SK-N-SH treated with all-trans-retinoic acid at 6 μM for 48 hours (cell line): ENCODE measurements around the gene NR2F2.

Experiments
- ATAC-seq: fragments of 200-7000 bp; cut with Tn5 transposase; 3 replicates; pipeline ENCODE4 v1.9.1; 2020; ENCODE audit warnings: mild to moderate bottlenecking, moderate library complexity
- ARNTL ChIP-seq: fragments of 450-650 bp; formaldehyde crosslinking; IDR thresholded peaks from 2 replicates; pipeline ENCODE4 v1.5.0; 2020; ENCODE audit warnings: low read depth, mild to moderate bottlenecking, moderate library complexity, borderline replicate concordance
- BACH2 ChIP-seq: fragments of 250-450 bp; sonication (Bioruptor Pico); IDR thresholded peaks from 2 replicates; pipeline ENCODE4 v1.9.0; 2021; ENCODE audit warnings: mild to moderate bottlenecking, borderline replicate concordance
- CSDC2 ChIP-seq: fragments of 250-450 bp; sonication (Bioruptor Pico); IDR thresholded peaks from 2 replicates; pipeline ENCODE4 v1.5.0; 2020; ENCODE audit warnings: mild to moderate bottlenecking, moderate library complexity
- ESRRG ChIP-seq: fragments of 250-450 bp; sonication (Bioruptor Pico); IDR thresholded peaks from 2 replicates; pipeline ENCODE4 v1.6.1; 2021; ENCODE audit warnings: mild to moderate bottlenecking
- GLIS3 ChIP-seq: fragments of 250-450 bp; sonication (Bioruptor Pico); IDR thresholded peaks from 2 replicates; pipeline ENCODE4 v1.5.0; 2020; ENCODE audit warnings: mild to moderate bottlenecking, moderate library complexity
- ISL1 ChIP-seq: fragments of 250-450 bp; sonication (Bioruptor Pico); IDR thresholded peaks from 2 replicates; pipeline ENCODE4 v2.1.2; 2022; ENCODE audit warnings: mild to moderate bottlenecking, moderate library complexity
- PPARA ChIP-seq: fragments of 250-450 bp; sonication (Bioruptor Pico); IDR thresholded peaks from 2 replicates; pipeline ENCODE4 v1.5.0; 2020; ENCODE audit warnings: mild to moderate bottlenecking, borderline replicate concordance
- RARB ChIP-seq: fragments of 250-450 bp; sonication (Bioruptor Pico); IDR thresholded peaks from 2 replicates; pipeline ENCODE4 v1.8.0; 2021; ENCODE audit warnings: mild to moderate bottlenecking, moderate library complexity
- SNAI2 ChIP-seq: fragments of 250-450 bp; sonication (Bioruptor Pico); IDR thresholded peaks from 2 replicates; pipeline ENCODE4 v1.5.0; 2020; ENCODE audit warnings: mild to moderate bottlenecking, moderate library complexity
- TCF4 ChIP-seq: fragments of 250-450 bp; sonication (Bioruptor Pico); IDR thresholded peaks from 2 replicates; pipeline ENCODE4 v1.8.0; 2021; ENCODE audit warnings: mild to moderate bottlenecking, moderate library complexity, borderline replicate concordance
- TOX ChIP-seq: fragments of 250-450 bp; sonication (Bioruptor Pico); IDR thresholded peaks from 2 replicates; pipeline ENCODE4 v1.8.0; 2021; ENCODE audit warnings: mild to moderate bottlenecking, moderate library complexity, borderline replicate concordance
- ZC3H10 ChIP-seq: fragments of 250-450 bp; sonication (Bioruptor Pico); IDR thresholded peaks from 2 replicates; pipeline ENCODE4 v1.5.1; 2021; ENCODE audit warnings: mild to moderate bottlenecking, moderate library complexity
- ZFP3 ChIP-seq: fragments of 250-450 bp; sonication (Bioruptor Pico); IDR thresholded peaks from 2 replicates; pipeline ENCODE4 v1.5.0; 2020; ENCODE audit warnings: mild to moderate bottlenecking, moderate library complexity
- ZFP30 ChIP-seq: fragments of 450-650 bp; formaldehyde crosslinking; IDR thresholded peaks from 2 replicates; pipeline ENCODE4 v1.5.0; 2022; ENCODE audit warnings: mild to moderate bottlenecking, moderate library complexity
- ZNF565 ChIP-seq: fragments of 450-650 bp; formaldehyde crosslinking; conservative IDR thresholded peaks from 2 replicates; pipeline ENCODE4 v1.5.0; 2020; ENCODE audit warnings: low read depth, mild to moderate bottlenecking, moderate library complexity
- ZNF70 ChIP-seq: fragments of 450-650 bp; formaldehyde crosslinking; IDR thresholded peaks from 2 replicates; pipeline ENCODE4 v1.5.0; 2020; ENCODE audit warnings: mild to moderate bottlenecking, moderate library complexity
- ZNF8 ChIP-seq: fragments of 450-650 bp; formaldehyde crosslinking; IDR thresholded peaks from 2 replicates; pipeline ENCODE4 v1.5.0; 2020; ENCODE audit warnings: mild to moderate bottlenecking, moderate library complexity
- TF ChIP-seq, protein P1 (sequence below): fragments of 250-450 bp; sonication (Bioruptor Pico); IDR thresholded peaks from 2 replicates; pipeline ENCODE4 v1.5.1; 2020; ENCODE audit warnings: low read depth, mild to moderate bottlenecking, moderate library complexity
- TF ChIP-seq, protein P2 (sequence below): fragments of 250-450 bp; sonication (Bioruptor Pico); IDR thresholded peaks from 2 replicates; pipeline ENCODE4 v1.5.0; 2020; ENCODE audit warnings: mild to moderate bottlenecking, moderate library complexity
- TF ChIP-seq, protein P3 (sequence below): fragments of 250-450 bp; sonication (Bioruptor Pico); IDR thresholded peaks from 2 replicates; pipeline ENCODE4 v1.8.0; 2021; ENCODE audit warnings: low read depth, mild to moderate bottlenecking, moderate library complexity, borderline replicate concordance

Gene NR2F2

DNA sequence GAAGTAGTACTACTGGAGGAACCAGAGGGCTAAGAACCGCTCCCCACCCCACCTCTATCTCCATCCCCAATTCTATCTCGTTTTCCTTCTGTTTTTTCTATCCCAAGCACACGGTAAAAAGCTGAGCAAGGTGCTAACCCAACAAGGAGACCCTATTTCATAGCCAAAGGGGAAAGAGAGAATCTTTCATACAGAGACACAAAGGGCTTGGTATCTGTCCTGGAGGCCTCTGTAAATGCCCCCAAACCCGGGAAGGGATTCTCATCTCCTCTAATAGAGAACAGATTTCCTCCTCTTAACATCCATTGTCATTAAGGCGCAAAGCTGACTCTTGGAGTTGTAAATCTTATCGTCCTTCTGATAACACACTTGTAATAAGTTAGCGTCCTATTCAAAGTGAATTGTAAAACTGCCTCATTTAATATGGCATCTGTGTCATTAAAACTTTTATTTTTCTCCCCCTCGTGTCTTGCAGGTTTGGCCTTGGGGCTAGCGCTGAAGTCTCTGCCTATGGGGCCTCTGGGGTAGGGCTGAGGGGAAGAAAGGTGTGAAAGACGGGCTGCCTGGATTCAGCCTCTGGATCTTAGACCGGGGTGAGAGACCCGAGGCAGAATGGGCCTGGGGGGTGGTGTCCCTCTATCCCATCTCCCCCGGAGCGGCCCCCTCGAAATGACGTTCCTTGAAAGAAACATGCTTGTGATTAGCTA is 12.1 kb downstream of the NR2F2 start (continued):
- TF ChIP-seq, protein P1, sequence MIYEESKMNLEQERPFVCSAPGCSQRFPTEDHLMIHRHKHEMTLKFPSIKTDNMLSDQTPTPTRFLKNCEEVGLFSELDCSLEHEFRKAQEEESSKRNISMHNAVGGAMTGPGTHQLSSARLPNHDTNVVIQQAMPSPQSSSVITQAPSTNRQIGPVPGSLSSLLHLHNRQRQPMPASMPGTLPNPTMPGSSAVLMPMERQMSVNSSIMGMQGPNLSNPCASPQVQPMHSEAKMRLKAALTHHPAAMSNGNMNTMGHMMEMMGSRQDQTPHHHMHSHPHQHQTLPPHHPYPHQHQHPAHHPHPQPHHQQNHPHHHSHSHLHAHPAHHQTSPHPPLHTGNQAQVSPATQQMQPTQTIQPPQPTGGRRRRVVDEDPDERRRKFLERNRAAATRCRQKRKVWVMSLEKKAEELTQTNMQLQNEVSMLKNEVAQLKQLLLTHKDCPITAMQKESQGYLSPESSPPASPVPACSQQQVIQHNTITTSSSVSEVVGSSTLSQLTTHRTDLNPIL (CRISPR knock-in tag): no peak
- TF ChIP-seq ZNF70 (CRISPR knock-in tag): no peak
- no peak for TF ChIP-seq ESRRG (CRISPR knock-in tag)
- TF ChIP-seq PPARA: no peak
- TF ChIP-seq, all 23 proteins: peak for 0

DNA sequence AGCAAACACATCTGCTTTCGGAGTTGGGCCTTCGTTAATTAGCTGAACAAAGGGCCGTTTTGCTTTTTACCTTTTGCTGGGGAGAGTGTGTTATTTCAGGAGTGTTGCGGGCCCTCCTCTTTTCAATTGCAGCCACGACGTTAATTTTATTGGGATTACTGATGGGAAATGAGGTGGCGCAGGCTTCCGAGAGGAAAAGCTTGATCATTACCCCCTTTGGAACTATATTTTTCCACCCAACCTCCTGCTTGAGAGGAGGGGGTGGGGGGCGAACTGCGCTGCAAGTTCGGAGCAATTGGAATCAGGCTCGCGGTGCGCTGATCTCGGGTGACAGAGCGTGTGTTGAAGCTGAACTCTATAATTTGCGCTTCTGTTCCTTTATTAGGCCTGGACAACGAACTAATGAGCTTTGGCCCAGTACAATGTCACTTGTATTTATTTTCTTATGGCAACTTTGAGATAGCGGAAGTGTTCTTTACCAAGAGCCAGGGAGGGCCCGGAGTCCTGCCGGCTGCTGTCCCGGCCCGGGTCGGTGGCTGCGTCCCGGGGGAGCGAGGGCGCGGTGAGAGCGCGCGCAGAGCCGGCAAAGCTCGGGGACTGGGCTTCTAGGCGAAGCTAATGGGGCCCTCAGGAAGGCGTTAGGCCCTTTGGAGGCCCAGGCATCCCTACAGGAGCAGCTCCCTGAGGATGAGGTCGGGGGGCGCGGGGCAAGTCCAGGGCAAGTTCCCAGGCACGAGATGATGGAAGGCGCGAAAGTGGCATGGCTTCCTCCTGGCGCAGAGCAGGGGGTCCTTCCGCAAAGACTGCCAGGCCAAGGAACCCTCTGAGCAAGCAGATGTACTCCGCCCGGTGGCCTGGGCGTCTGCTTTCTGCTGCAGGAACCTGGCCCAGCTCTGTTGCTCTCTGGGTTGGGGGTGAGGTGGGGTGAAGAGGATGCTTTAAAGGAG is 12.9 kb downstream of the NR2F2 start:
- TF ChIP-seq ZFP3 (no peak), SNAI2 (CRISPR knock-in tag) (no peak)
- ATAC-seq: no peak

DNA sequence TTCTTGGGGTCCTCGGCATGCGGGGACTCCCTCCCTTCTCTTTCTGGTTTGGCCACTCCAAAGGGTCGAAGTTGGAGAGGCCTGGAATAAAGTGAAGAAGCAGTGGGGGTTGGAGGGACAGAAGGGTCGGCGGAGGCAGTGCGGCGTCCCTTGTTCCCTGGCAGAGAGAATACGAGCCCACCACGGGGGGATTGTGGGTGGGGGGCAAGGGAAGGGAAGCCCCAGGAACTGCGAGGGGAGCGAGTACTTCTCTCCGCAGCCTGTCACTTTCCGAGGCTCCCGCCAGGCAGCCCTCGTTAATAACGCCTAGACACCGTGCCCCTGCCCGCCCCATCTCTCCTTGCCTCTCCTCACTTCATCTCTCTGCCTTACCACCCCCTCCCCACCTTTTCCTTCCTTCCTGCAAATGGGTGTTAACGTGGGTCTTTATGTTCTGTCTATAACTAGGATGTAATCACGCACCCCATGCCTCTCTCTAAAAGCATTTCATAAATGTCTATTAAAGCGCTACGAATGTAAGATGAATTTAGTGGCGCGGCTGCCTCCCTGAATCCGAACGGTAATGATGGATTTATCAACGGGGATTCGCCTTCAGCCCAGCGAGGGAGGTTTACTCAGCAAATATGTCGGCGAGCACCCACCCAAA is 13.7 kb downstream of the NR2F2 start:
- no peak for ATAC-seq

DNA sequence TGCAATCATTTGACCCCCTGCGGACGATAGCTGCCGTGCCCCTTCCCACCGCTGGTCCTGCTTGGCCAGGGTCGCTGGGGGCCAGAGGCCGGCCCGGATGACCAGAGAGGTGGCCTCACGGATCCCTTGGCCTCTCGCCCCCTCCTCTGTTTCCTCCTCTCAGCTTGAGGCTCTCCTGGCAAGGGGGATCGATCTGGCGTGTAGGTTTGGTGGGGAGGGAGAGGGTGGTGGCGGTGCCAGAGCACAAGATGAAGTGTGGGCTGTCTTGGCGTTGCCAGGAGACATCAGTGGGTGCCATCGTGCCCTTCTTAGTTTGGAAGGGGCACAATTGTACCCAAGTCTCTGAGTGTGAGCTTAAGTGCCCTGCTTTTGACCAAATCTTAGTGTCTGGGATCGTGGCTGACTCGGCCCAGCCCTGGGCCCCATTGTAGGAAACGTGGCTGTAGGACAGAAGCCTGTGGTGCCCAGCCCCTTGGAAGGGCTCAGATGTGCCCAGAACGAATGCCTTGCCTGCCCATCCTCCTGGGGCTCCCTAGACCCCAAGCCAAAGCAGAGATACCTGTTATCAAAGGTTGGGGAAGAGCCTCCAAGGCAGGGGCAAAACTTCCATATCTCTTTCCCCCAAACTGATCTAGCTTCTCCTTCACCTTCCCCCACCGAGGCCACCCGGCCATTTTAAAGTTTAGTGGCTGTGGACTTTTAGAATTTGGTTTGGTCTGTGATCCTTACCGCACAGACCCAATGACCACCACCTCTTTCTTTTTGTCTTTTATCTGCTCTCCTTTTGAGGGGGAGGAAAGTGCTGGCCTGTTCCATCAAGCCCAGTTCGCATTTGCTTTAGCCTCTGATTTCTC is 14.4 kb downstream of the NR2F2 start:
- ATAC-seq: no peak; the same call in 2 of the 3 replicates
- no peak for TF ChIP-seq TCF4 (CRISPR knock-in tag)
- TF ChIP-seq RARB (CRISPR knock-in tag): no peak
- TF ChIP-seq, protein P2, sequence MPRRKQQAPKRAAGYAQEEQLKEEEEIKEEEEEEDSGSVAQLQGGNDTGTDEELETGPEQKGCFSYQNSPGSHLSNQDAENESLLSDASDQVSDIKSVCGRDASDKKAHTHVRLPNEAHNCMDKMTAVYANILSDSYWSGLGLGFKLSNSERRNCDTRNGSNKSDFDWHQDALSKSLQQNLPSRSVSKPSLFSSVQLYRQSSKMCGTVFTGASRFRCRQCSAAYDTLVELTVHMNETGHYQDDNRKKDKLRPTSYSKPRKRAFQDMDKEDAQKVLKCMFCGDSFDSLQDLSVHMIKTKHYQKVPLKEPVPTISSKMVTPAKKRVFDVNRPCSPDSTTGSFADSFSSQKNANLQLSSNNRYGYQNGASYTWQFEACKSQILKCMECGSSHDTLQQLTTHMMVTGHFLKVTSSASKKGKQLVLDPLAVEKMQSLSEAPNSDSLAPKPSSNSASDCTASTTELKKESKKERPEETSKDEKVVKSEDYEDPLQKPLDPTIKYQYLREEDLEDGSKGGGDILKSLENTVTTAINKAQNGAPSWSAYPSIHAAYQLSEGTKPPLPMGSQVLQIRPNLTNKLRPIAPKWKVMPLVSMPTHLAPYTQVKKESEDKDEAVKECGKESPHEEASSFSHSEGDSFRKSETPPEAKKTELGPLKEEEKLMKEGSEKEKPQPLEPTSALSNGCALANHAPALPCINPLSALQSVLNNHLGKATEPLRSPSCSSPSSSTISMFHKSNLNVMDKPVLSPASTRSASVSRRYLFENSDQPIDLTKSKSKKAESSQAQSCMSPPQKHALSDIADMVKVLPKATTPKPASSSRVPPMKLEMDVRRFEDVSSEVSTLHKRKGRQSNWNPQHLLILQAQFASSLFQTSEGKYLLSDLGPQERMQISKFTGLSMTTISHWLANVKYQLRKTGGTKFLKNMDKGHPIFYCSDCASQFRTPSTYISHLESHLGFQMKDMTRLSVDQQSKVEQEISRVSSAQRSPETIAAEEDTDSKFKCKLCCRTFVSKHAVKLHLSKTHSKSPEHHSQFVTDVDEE (CRISPR knock-in tag): no peak
- TF ChIP-seq PPARA: no peak
- no peak for TF ChIP-seq TOX (CRISPR knock-in tag)
- no peak for TF ChIP-seq BACH2 (CRISPR knock-in tag)
- no peak for TF ChIP-seq SNAI2 (CRISPR knock-in tag)
- no peak for TF ChIP-seq ZC3H10 (CRISPR knock-in tag)
- no peak for TF ChIP-seq CSDC2
- TF ChIP-seq ISL1: no peak
- TF ChIP-seq ZFP30 (CRISPR knock-in tag): no peak
- TF ChIP-seq ZNF565 (CRISPR knock-in tag): no peak
- TF ChIP-seq ZNF8 (CRISPR knock-in tag): no peak
- no peak for TF ChIP-seq ESRRG (CRISPR knock-in tag)
- TF ChIP-seq, protein P3, sequence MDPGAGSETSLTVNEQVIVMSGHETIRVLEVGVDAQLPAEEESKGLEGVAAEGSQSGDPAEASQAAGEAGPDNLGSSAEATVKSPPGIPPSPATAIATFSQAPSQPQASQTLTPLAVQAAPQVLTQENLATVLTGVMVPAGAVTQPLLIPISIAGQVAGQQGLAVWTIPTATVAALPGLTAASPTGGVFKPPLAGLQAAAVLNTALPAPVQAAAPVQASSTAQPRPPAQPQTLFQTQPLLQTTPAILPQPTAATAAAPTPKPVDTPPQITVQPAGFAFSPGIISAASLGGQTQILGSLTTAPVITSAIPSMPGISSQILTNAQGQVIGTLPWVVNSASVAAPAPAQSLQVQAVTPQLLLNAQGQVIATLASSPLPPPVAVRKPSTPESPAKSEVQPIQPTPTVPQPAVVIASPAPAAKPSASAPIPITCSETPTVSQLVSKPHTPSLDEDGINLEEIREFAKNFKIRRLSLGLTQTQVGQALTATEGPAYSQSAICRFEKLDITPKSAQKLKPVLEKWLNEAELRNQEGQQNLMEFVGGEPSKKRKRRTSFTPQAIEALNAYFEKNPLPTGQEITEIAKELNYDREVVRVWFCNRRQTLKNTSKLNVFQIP: no peak
- TF ChIP-seq ZFP3: no peak
- no peak for TF ChIP-seq ARNTL (CRISPR knock-in tag)
- no peak for TF ChIP-seq GLIS3 (CRISPR knock-in tag)

More for the DNA sequence above, 13.7 kb downstream of the NR2F2 start:
- TF ChIP-seq RARB (CRISPR knock-in tag): no peak
- TF ChIP-seq, all 23 proteins: peak for 0
